CD1c-positive myeloid dendritic cell (primary cell): ENCODE results near the gene BTAF1.

Experiments used
- DNase-seq: peaks from one replicate; pipeline ENCODE4 v3.0.0-alpha.2; 2016; ENCODE audit errors: extremely low spot score

Gene BTAF1

GRCh38 chr10:91908337-91909116 is 15.0 kb upstream of the BTAF1 start:
- peak; percentile 78 for DNase-seq

- peak; percentile 21 for DNase-seq
Observed at GRCh38 chr10:91909117-91909677, 14.4 kb upstream of the BTAF1 start, which contains the start of gene FGFBP3. TSS of gene FGFBP3 (minus strand) at chr10:91909486. CDS start at chr10:91908969, 517 bp downstream.

- no peak for DNase-seq
Observed at GRCh38 chr10:91910467-91910866, 13.1 kb upstream of the BTAF1 start.

- no peak for DNase-seq
Observed at GRCh38 chr10:91919651-91920050, 3.9 kb upstream of the BTAF1 start.

GRCh38 chr10:91924212-91925021 is 847 bp downstream of the BTAF1 start:
- peak; percentile 45 for DNase-seq

GRCh38 chr10:91925022-91925320 is 1.4 kb downstream of the BTAF1 start:
- no peak for DNase-seq

GRCh38 chr10:91930939-91931338 is 7.4 kb downstream of the BTAF1 start:
- DNase-seq, result no peak

GRCh38 chr10:91931526-91932190 is 8.1 kb downstream of the BTAF1 start:
- DNase-seq, result no peak

GRCh38 chr10:91932737-91933136 is 9.2 kb downstream of the BTAF1 start:
- no peak for DNase-seq

GRCh38 chr10:91935886-91936285 is 12.3 kb downstream of the BTAF1 start:
- DNase-seq, result no peak

- DNase-seq, result no peak
Observed at GRCh38 chr10:91939653-91940052, 16.1 kb downstream of the BTAF1 start.

- no peak for DNase-seq
Observed at GRCh38 chr10:91941426-91941825, 17.9 kb downstream of the BTAF1 start.

- DNase-seq, result no peak
Observed at GRCh38 chr10:91944880-91945630, 21.5 kb downstream of the BTAF1 start.

- no peak for DNase-seq
Observed at GRCh38 chr10:91953600-91954160, 30.1 kb downstream of the BTAF1 start.

GRCh38 chr10:91955114-91955513 is 31.5 kb downstream of the BTAF1 start:
- DNase-seq, result no peak

GRCh38 chr10:91957091-91957490 is 33.5 kb downstream of the BTAF1 start:
- DNase-seq, result no peak

- DNase-seq, result no peak
Observed at GRCh38 chr10:91969297-91969696, 45.7 kb downstream of the BTAF1 start.

GRCh38 chr10:91974960-91975359 is 51.4 kb downstream of the BTAF1 start:
- no peak for DNase-seq

- no peak for DNase-seq
Observed at GRCh38 chr10:91975438-91975837, 51.9 kb downstream of the BTAF1 start.

GRCh38 chr10:91976317-91977051 is 52.9 kb downstream of the BTAF1 start:
- DNase-seq, result no peak
